Measurements from ENCODE around the gene MACROH2A2. TPM values are rescaled to one million over a fixed set of nuclear protein-coding genes. Genes with fewer than 3 reads are reported as not detected.

Gene MACROH2A2
- 14.5 and 14.9 TPM in 2 replicates for total RNA-seq

GRCh38 chr10:70052462-70053217, at the start of gene MACROH2A2:
MACROH2A2 (plus strand) TSS chr10:70052846; CDS start chr10:70075659, 22,813 bp downstream.

GRCh38 chr10:70132098-70133029, 79.7 kb downstream of the MACROH2A2 start, which contains the start of gene AIFM2:
AIFM2 (minus strand) TSS chr10:70132825; CDS start chr10:70124084, 8,741 bp downstream.

GRCh38 chr10:70146489-70147258, 94.0 kb downstream of the MACROH2A2 start, which contains the start of gene TYSND1:
TYSND1 (minus strand) TSS chr10:70146700; CDS start chr10:70146586, 114 bp downstream.

Other genes with a start within 250 kb of the MACROH2A2 start
- gene AIFM2, start 80.0 kb downstream of the MACROH2A2 start, total RNA-seq: 5.4 and 8.9 TPM in 2 replicates
- gene TYSND1, start 93.9 kb downstream of the MACROH2A2 start, total RNA-seq: 10.4 and 12.4 TPM in 2 replicates
- 118 and 210 TPM in 2 replicates for gene SAR1A, start 117.7 kb downstream of the MACROH2A2 start, total RNA-seq
- gene PPA1, start 180.6 kb downstream of the MACROH2A2 start, total RNA-seq: 76.9 and 146 TPM in 2 replicates
- gene NPFFR1, start 231.2 kb downstream of the MACROH2A2 start, total RNA-seq: not detected in 2 replicates

Data from pericardium fibroblast (primary cell).